RWPE1 (cell line): ENCODE data around the gene PALLD.

Experiments used
- CTCF ChIA-PET: fragments of 350-600 bp; sonication (Branson Sonifier 250); formaldehyde crosslinking; extraction: SDS; loops from one replicate; lab custom pipeline; 2021; lab: Yijun Ruan, JAX
- POLR2A ChIA-PET: fragments of 400-600 bp; formaldehyde crosslinking; extraction: SDS; loops from one replicate; lab custom pipeline; 2020; ENCODE audit warnings: antibody characterized with exemption; ENCODE audit not compliant: low non-redundant PET; lab: Yijun Ruan, JAX
- DNase-seq: peaks from one replicate; pipeline ENCODE4 v3.0.0; 2012; ENCODE audit warnings: low spot score
- H3K27ac ChIP-seq: fragments of 450-650 bp; 2 replicates; pipeline ENCODE4 v1.5.1; 2017
- CTCF ChIP-seq: fragments of 450-650 bp; conservative IDR thresholded peaks from 2 replicates; pipeline ENCODE4 v1.5.1; 2017; ENCODE audit warnings: low read depth, mild to moderate bottlenecking

The PALLD gene

GRCh38 chr4:168891688-168892087 lies 394.8 kb downstream of the PALLD start:
- CTCF ChIA-PET, result interaction anchor here (0.6 to 1.3 kb wide), 2 partner anchors 93 to 232 kb away, joined by 3 read pairs; no protein-coding TSS in a partner anchor
- POLR2A ChIA-PET, result no interaction called here
- no peak for TF ChIP-seq CTCF
- H3K27ac ChIP-seq, result no peak overlapping the region
- DNase-seq, result no peak

GRCh38 chr4:168892475-168892874 lies 395.6 kb downstream of the PALLD start:
- POLR2A ChIA-PET, result no interaction called here
- no peak for TF ChIP-seq CTCF
- CTCF ChIA-PET, result interaction anchor here (0.6 to 1.3 kb wide), 3 partner anchors 108 to 1306 kb away, joined by 3 to 7 read pairs (median 3); no protein-coding TSS in a partner anchor
- DNase-seq, result no peak
- H3K27ac ChIP-seq, result no peak overlapping the region

GRCh38 chr4:168893205-168893604 lies 396.4 kb downstream of the PALLD start:
- ChIA-PET POLR2A (no interaction called here), CTCF (no interaction called here)
- H3K27ac ChIP-seq, result no peak overlapping the region
- TF ChIP-seq CTCF, result no peak
- DNase-seq, result no peak

- ChIA-PET POLR2A (no interaction called here), CTCF (no interaction called here)
- DNase-seq, result no peak
- no peak overlapping the region for H3K27ac ChIP-seq
- no peak for TF ChIP-seq CTCF
These were observed 397.0 kb downstream of the PALLD start for GRCh38 chr4:168893807-168894206.

GRCh38 chr4:168900080-168900479 lies 403.2 kb downstream of the PALLD start:
- no peak for DNase-seq
- H3K27ac ChIP-seq, result no peak overlapping the region

GRCh38 chr4:168907119-168907698 lies 410.4 kb downstream of the PALLD start:
- TF ChIP-seq CTCF, result no peak
- no peak for DNase-seq
- peak overlapping the region; percentile 29; the same call in 1 of the 2 replicates for H3K27ac ChIP-seq
- CTCF ChIA-PET, result interaction anchor here (1.0 kb wide), 1 partner anchor 16 kb away, joined by 4 read pairs; no protein-coding TSS in a partner anchor
- POLR2A ChIA-PET, result no interaction called here

More at GRCh38 chr4:168900080-168900479, 403.2 kb downstream of the PALLD start:
- CTCF ChIA-PET, result no interaction called here
- TF ChIP-seq CTCF, result no peak
- POLR2A ChIA-PET, result no interaction called here
